Liver (tissue), 9 donors: ENCODE data around the gene SLCO1C1. TPM values are rescaled to one million over a fixed set of nuclear protein-coding genes. Genes with fewer than 3 reads are reported as not detected.
A peak's percentile ranks its signal among the peaks of the same experiment; 100 is the strongest.

Source experiments
- DNase-seq: peaks from one replicate; pipeline ENCODE4 v3.0.0-alpha.2; 2017; ENCODE audit warnings: low spot score
- H3K27ac ChIP-seq, 2 donors: one replicate each; pipeline ENCODE4 v1.7.0; 2013; ENCODE audit warnings: inconsistent platforms in 2 of 2, low read length in 2 of 2, control low read depth in 1 of 2, low read depth in 1 of 2, mild to moderate bottlenecking in 1 of 2
- H3K27me3 ChIP-seq, 4 donors: one replicate each; pipeline versions ENCODE4 v1.6.1 to v1.7.0; 2013; ENCODE audit warnings: low read length in 3 of 4, inconsistent platforms in 1 of 4, mild to moderate bottlenecking in 1 of 4, moderate library complexity in 1 of 4; ENCODE audit not compliant: control insufficient read depth in 4 of 4, insufficient read depth in 4 of 4
- H3K36me3 ChIP-seq, 4 donors: one replicate each; pipeline versions ENCODE4 v1.6.1 to v1.7.0; 2013; ENCODE audit warnings: low read length in 3 of 4, mild to moderate bottlenecking in 3 of 4, low read depth in 1 of 4, moderate library complexity in 1 of 4; ENCODE audit not compliant: control insufficient read depth in 4 of 4, insufficient read depth in 3 of 4
- H3K4me1 ChIP-seq, 4 donors: one replicate each; pipeline versions ENCODE4 v1.6.1 to v1.7.0; 2013; ENCODE audit warnings: low read length in 3 of 4, mild to moderate bottlenecking in 3 of 4, moderate library complexity in 1 of 4; ENCODE audit not compliant: control insufficient read depth in 4 of 4, insufficient read depth in 4 of 4
- H3K4me3 ChIP-seq, 3 donors: one replicate each; pipeline versions ENCODE4 v1.6.1 to v1.7.0; 2013; ENCODE audit warnings: low read length in 3 of 3, control low read depth in 1 of 3, low read depth in 1 of 3, mild to moderate bottlenecking in 1 of 3
- H3K9ac ChIP-seq, 2 donors: one replicate each; pipeline ENCODE4 v1.7.0; 2013; ENCODE audit warnings: low read length in 2 of 2, mild to moderate bottlenecking in 2 of 2, moderate library complexity in 2 of 2, control low read depth in 1 of 2, low read depth in 1 of 2
- H3K9me3 ChIP-seq, 4 donors: one replicate each; pipeline versions ENCODE4 v1.6.1 to v1.7.0; 2013; ENCODE audit warnings: low read length in 3 of 4; ENCODE audit not compliant: control insufficient read depth in 4 of 4
- EGR1 ChIP-seq, 2 donors: IDR thresholded peaks; 2 replicates each; pipeline ENCODE4 v1.6.1; 2016 to 2018; ENCODE audit warnings: antibody characterized with exemption in 2 of 2, low read depth in 2 of 2
- FOXA1 ChIP-seq: IDR thresholded peaks from 2 replicates; pipeline ENCODE4 v1.6.1; 2016; ENCODE audit warnings: antibody characterized with exemption
- GABPA ChIP-seq, 2 donors: IDR thresholded peaks in 1 of 2; conservative IDR thresholded peaks in 1 of 2; 2 replicates each; pipeline ENCODE4 v1.6.1; 2016; ENCODE audit warnings: antibody characterized with exemption in 2 of 2, mild to moderate bottlenecking in 1 of 2, moderate library complexity in 1 of 2
- JUND ChIP-seq, 2 donors: IDR thresholded peaks; 2 replicates each; pipeline ENCODE4 v1.6.1; 2016; ENCODE audit warnings: antibody characterized with exemption in 2 of 2
- RXRA ChIP-seq, 2 donors: IDR thresholded peaks; 2 replicates each; pipeline ENCODE4 v1.6.1; 2017 to 2018; ENCODE audit warnings: antibody characterized with exemption in 2 of 2, mild to moderate bottlenecking in 1 of 2
- WGBS: extraction: QIAGEN DNeasy Blood & Tissue Kit; methylation state at CpG from one replicate; pipeline ENCODE4 v1.1.7; 2013; 5-methylcytosine and 5-hydroxymethylcytosine counted together
- polyA plus RNA-seq, 2 donors: library from polyadenylated mRNA; stranded (reverse) in 1 of 2; unstranded in 1 of 2; fragments of 200-250 nt in 1 of 2; fragments of >200 nt in 1 of 2; fragmentation: Nextera tagmentation in 1 of 2; extraction: Ambion mirVana in 1 of 2; gene quantifications; one replicate each; pipeline versions ENCODE4 v1.2.1 to v1.2.3, GENCODE V29; 2013 to 2015
- total RNA-seq, 2 donors: library from RNA; depleted of rRNA; stranded (reverse); fragments of >200 nt; gene quantifications; one replicate each; pipeline ENCODE4 v1.2.3, GENCODE V29; 2014
- TF ChIP-seq, protein P1 (sequence below): IDR thresholded peaks from 2 replicates; pipeline ENCODE4 v1.6.1; 2016; ENCODE audit warnings: antibody characterized with exemption, mild to moderate bottlenecking
- TF ChIP-seq, protein P2 (sequence below): IDR thresholded peaks from 2 replicates; pipeline ENCODE4 v1.6.1; 2016; ENCODE audit warnings: antibody characterized with exemption
- TF ChIP-seq, protein P3 (sequence below): IDR thresholded peaks from 2 replicates; pipeline ENCODE4 v1.6.1; 2016; ENCODE audit warnings: antibody characterized with exemption
- donor health status: healthy.
- donor health status: healthy.
- donor health status: healthy.
- donor health status: healthy.
- donor health status: healthy.

SLCO1C1 gene
- total and polyA plus RNA-seq, 4 donors = not detected

DNA sequence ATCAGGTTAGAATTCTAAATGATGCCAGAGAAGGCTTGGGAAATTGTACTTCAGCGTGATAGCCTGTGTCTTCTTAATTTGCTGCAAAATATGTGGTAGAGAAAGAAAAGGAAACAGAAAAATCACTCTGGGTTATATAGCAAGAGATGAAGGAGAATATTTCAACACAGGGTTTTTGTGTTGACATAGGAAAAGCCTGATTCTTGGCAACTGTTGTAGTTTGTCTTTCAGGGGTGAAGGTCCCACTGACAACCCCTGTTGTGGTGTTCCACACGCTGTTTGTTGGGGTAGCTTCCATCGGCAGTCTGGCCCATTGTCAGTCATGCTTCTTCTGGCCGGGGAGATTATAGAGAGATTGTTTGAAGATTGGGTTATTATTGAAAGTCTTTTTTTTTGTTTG lies 13.8 kb upstream of the SLCO1C1 start (continued):
- TF ChIP-seq, protein P1, sequence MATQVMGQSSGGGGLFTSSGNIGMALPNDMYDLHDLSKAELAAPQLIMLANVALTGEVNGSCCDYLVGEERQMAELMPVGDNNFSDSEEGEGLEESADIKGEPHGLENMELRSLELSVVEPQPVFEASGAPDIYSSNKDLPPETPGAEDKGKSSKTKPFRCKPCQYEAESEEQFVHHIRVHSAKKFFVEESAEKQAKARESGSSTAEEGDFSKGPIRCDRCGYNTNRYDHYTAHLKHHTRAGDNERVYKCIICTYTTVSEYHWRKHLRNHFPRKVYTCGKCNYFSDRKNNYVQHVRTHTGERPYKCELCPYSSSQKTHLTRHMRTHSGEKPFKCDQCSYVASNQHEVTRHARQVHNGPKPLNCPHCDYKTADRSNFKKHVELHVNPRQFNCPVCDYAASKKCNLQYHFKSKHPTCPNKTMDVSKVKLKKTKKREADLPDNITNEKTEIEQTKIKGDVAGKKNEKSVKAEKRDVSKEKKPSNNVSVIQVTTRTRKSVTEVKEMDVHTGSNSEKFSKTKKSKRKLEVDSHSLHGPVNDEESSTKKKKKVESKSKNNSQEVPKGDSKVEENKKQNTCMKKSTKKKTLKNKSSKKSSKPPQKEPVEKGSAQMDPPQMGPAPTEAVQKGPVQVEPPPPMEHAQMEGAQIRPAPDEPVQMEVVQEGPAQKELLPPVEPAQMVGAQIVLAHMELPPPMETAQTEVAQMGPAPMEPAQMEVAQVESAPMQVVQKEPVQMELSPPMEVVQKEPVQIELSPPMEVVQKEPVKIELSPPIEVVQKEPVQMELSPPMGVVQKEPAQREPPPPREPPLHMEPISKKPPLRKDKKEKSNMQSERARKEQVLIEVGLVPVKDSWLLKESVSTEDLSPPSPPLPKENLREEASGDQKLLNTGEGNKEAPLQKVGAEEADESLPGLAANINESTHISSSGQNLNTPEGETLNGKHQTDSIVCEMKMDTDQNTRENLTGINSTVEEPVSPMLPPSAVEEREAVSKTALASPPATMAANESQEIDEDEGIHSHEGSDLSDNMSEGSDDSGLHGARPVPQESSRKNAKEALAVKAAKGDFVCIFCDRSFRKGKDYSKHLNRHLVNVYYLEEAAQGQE = no peak
- no peak for TF ChIP-seq FOXA1
- no peak for TF ChIP-seq EGR1 (IDR thresholded peaks at IDR 0.05; ENCODE audit: low read depth in 2 of 2)

DNA sequence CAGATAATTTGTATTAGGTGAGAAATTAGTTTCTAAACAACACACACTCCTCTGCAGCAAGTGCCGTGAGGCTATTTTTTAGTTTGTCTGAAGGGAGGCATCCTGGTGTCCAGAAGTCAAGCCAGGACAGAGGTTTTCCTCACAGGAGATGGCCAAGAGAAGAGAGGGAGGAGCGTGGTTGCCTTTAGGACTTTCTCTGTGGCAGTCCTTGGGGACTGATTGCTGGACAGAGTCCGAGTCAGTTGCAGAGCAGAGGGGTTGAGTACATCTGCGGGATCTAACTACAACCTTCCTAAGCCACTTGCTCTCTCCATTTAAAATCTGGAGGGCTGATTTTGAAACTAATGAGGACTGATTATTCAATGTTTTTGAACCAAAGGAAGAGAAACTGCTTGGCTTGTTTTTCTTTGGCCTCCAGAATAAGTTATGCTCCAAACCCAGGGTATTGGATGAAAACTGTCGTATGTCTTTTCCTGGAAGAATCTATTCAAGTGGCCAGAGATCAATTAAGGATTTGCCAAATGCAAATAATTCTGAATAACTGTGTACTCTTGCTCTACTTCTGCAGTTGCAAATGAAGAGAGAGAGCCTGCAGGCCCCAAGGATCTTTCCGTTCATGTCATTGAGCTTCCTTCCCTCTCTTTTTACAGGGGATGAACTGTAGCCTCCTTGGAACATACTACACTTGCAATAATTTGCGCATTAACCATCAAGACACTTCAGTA lies 1.2 kb downstream of the SLCO1C1 start:
- no peak for DNase-seq
- peaks cover 0 to 6% (median 0%) of the 10 kb centered on the region in 4 donors for H3K4me1 ChIP-seq
- TF ChIP-seq, protein P2, sequence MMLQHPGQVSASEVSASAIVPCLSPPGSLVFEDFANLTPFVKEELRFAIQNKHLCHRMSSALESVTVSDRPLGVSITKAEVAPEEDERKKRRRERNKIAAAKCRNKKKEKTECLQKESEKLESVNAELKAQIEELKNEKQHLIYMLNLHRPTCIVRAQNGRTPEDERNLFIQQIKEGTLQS = no peak
- TF ChIP-seq RXRA (IDR thresholded peaks at IDR 0.05) = no peak
- no peaks in the 10 kb centered on the region for H3K9me3 ChIP-seq
- H3K27me3 ChIP-seq = no peaks in the 10 kb centered on the region
- H3K9ac ChIP-seq = no peak overlapping the region
- H3K36me3 ChIP-seq = no peaks in the 10 kb centered on the region
- H3K27ac ChIP-seq = no peak overlapping the region
- WGBS = 88% methylated on average over 7 of the region's 7 CpGs
- H3K4me3 ChIP-seq = no peak overlapping the region

DNA sequence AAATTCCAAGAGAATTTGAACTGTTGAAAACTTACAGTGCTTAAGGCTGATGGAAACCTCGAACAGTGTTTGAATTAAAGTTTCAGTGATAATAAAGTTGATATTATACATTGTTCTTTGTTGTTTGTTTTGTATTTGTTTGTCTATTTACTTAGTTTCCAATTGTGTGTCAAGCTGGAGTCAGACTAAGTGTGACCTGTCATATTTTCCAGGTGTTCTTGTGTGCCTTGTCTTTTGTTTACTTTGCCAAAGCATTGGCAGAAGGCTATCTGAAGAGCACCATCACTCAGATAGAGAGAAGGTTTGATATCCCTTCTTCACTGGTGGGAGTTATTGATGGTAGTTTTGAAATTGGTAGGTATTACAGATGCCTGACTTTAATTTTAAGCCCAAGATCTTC lies 6.0 kb downstream of the SLCO1C1 start:
- TF ChIP-seq, protein P1 = no peak
- TF ChIP-seq, protein P3, sequence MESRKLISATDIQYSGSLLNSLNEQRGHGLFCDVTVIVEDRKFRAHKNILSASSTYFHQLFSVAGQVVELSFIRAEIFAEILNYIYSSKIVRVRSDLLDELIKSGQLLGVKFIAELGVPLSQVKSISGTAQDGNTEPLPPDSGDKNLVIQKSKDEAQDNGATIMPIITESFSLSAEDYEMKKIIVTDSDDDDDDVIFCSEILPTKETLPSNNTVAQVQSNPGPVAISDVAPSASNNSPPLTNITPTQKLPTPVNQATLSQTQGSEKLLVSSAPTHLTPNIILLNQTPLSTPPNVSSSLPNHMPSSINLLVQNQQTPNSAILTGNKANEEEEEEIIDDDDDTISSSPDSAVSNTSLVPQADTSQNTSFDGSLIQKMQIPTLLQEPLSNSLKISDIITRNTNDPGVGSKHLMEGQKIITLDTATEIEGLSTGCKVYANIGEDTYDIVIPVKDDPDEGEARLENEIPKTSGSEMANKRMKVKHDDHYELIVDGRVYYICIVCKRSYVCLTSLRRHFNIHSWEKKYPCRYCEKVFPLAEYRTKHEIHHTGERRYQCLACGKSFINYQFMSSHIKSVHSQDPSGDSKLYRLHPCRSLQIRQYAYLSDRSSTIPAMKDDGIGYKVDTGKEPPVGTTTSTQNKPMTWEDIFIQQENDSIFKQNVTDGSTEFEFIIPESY = no peak
- TF ChIP-seq JUND (IDR thresholded peaks at IDR 0.05) (peak; percentile 57 to 69), RXRA (IDR thresholded peaks at IDR 0.05) (peak in 1 of 2 donors; percentile 16), GABPA (IDR thresholded peaks at IDR 0.05 in 1 of 2, conservative IDR thresholded peaks at IDR 0.05 in 1 of 2) (no peak)
- WGBS = 28% methylated on average over 1 of the region's 1 CpG
- no peaks in the 10 kb centered on the region for H3K9me3 ChIP-seq
- H3K4me3 ChIP-seq = no peak overlapping the region
- H3K27me3 ChIP-seq = no peaks in the 10 kb centered on the region
- DNase-seq = no peak
- no peaks in the 10 kb centered on the region for H3K36me3 ChIP-seq
- no peak overlapping the region for H3K27ac ChIP-seq
- peaks cover 0 to 6% (median 0%) of the 10 kb centered on the region in 4 donors for H3K4me1 ChIP-seq
- H3K9ac ChIP-seq = no peak overlapping the region
